Measurements from ENCODE around the gene IGFL1.

Gene IGFL1

DNA sequence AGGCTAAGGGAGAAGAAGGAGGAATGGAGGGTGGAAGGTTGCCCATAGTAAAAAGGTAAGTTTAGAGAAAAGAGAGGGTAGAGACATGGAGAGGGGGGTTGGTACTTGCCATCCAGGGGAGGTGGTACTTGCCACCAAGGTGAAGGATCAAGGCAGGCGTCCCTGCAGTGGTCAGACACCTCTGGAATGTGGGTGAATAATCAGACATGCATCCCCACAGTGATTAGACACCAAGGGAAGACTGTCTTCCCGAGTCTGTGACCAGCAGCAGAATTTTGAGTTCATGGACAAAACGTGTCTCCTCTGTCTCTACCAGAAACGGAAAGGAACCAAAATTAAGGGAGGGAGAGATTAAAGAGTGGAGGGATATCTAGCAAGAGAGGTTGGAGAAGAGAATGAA lies 27.1 kb upstream of the IGFL1 start:
- H3K27me3 ChIP-seq (ENCODE audit: insufficient read depth, low read length, poor library complexity, severe bottlenecking), result no peaks in the 10 kb centered on the region
- H2AFZ ChIP-seq (ENCODE audit: low read length), result no peak overlapping the region
- H3K9me2 ChIP-seq (replicated peaks; ENCODE audit: low read depth, low read length), result no peaks in the 10 kb centered on the region
- no peak overlapping the region for H3K9ac ChIP-seq (ENCODE audit: low read depth, low read length, poor library complexity, severe bottlenecking)
- no peaks in the 10 kb centered on the region for H3K36me3 ChIP-seq (ENCODE audit: insufficient read depth, low read length)
- H4K20me1 ChIP-seq (ENCODE audit: insufficient read depth, low read length, poor library complexity, severe bottlenecking), result no peaks in the 10 kb centered on the region
- H3K4me3 ChIP-seq (ENCODE audit: low read length, poor library complexity, severe bottlenecking), result no peak overlapping the region
- H3F3A ChIP-seq (ENCODE audit: low read depth), result no peaks in the 10 kb centered on the region
- H3K4me2 ChIP-seq (ENCODE audit: low read depth, low read length, poor library complexity, severe bottlenecking), result no peak overlapping the region
- H3K9me3 ChIP-seq (ENCODE audit: insufficient read depth, low read depth, low read length), result no peaks in the 10 kb centered on the region
- no peaks in the 10 kb centered on the region for H3K4me1 ChIP-seq (ENCODE audit: insufficient read depth, low read length, poor library complexity, severe bottlenecking)
- no peaks in the 10 kb centered on the region for H3K79me2 ChIP-seq (ENCODE audit: insufficient read depth, low read length)
- TF ChIP-seq EZH2phosphoT487 (IDR thresholded peaks at IDR 0.05; ENCODE audit: borderline replicate concordance), result no peak
- TF ChIP-seq, protein P1, sequence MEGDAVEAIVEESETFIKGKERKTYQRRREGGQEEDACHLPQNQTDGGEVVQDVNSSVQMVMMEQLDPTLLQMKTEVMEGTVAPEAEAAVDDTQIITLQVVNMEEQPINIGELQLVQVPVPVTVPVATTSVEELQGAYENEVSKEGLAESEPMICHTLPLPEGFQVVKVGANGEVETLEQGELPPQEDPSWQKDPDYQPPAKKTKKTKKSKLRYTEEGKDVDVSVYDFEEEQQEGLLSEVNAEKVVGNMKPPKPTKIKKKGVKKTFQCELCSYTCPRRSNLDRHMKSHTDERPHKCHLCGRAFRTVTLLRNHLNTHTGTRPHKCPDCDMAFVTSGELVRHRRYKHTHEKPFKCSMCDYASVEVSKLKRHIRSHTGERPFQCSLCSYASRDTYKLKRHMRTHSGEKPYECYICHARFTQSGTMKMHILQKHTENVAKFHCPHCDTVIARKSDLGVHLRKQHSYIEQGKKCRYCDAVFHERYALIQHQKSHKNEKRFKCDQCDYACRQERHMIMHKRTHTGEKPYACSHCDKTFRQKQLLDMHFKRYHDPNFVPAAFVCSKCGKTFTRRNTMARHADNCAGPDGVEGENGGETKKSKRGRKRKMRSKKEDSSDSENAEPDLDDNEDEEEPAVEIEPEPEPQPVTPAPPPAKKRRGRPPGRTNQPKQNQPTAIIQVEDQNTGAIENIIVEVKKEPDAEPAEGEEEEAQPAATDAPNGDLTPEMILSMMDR (conservative IDR thresholded peaks at IDR 0.05; ENCODE audit: low read length), result no peak

DNA sequence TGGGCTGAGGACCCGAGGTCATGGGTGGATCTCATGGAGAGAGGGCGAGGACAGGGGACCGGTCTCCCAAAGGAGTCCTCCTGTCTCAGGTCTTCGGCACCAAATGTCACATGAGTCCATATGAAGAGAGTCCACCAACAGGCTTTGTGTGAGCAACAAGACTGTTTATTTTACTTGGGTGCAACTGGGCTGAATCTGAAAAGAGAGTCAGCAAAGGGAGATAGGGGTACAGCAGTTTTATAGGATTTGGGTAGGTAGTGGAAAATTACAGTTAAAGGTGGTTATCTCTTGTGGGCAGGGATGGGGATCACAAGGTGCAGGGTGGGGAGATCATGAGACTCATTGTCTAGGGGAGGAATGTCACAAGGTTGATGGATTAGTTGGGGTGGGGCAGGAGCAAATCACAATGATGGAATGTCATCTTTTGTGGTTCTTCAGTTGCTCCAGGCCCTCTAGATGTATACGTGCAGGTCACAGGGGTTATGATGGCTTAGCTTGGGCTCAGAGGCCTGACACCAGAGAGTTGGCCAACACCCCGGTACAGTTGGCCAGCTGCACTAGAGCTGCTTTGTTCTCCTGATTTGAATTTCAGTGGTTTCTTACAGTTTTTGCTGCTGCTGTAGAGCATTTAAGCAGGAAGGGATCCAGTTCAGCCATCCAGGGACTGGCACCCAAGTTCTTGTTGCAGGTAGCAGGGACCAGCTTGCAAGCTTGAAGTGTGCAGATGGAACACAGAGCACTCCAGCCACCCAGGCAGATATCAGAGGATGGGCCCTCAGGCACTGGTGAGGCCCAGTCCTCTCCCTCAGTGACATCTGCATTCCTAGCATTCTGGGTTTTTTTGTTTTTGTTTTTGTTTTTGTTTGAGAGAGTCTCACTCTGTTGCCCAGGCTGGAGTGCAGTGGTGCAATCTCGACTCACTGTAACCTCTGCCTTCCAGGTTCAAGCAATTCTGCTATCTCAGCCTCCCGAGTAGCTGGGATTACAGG lies 26.4 kb upstream of the IGFL1 start:
- no peaks in the 10 kb centered on the region for H3K4me1 ChIP-seq (ENCODE audit: insufficient read depth, low read length, poor library complexity, severe bottlenecking)
- no peaks in the 10 kb centered on the region for H3K36me3 ChIP-seq (ENCODE audit: insufficient read depth, low read length)
- no peak overlapping the region for H2AFZ ChIP-seq (ENCODE audit: low read length)
- H3K4me3 ChIP-seq (ENCODE audit: low read length, poor library complexity, severe bottlenecking), result no peak overlapping the region
- H3K9ac ChIP-seq (ENCODE audit: low read depth, low read length, poor library complexity, severe bottlenecking), result no peak overlapping the region
- no peaks in the 10 kb centered on the region for H3K9me3 ChIP-seq (ENCODE audit: insufficient read depth, low read depth, low read length)
- no peaks in the 10 kb centered on the region for H3K27me3 ChIP-seq (ENCODE audit: insufficient read depth, low read length, poor library complexity, severe bottlenecking)
- H3K9me2 ChIP-seq (replicated peaks; ENCODE audit: low read depth, low read length), result no peaks in the 10 kb centered on the region
- H4K20me1 ChIP-seq (ENCODE audit: insufficient read depth, low read length, poor library complexity, severe bottlenecking), result no peaks in the 10 kb centered on the region
- TF ChIP-seq EZH2phosphoT487 (IDR thresholded peaks at IDR 0.05; ENCODE audit: borderline replicate concordance), result no peak
- TF ChIP-seq, protein P1 (conservative IDR thresholded peaks at IDR 0.05; ENCODE audit: low read length), result no peak
- no peak overlapping the region for H3K4me2 ChIP-seq (ENCODE audit: low read depth, low read length, poor library complexity, severe bottlenecking)
- H3F3A ChIP-seq (ENCODE audit: low read depth), result no peaks in the 10 kb centered on the region
- no peaks in the 10 kb centered on the region for H3K79me2 ChIP-seq (ENCODE audit: insufficient read depth, low read length)

DNA sequence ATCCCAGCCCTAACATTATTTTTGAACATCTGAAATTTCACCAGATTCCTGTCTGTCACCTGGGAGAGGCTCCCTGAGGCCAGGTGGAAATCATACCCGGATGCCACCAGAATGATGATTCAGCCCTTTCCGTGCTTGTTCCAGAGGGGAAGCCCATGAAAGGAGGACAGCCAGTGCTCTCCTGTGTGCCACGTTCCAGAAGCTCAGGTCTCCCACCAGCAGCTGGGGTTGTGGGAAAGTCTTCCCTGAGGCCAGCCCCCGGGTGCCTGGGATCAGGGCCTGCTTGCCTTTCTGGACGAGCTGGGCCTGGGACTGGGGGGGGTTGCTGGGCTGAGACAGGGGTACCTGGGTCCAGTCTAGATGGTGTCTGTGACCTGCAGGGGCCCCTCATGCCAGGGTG lies 25.5 kb upstream of the IGFL1 start:
- Histone ChIP-seq H3K4me2 (ENCODE audit: low read depth, low read length, poor library complexity, severe bottlenecking) (no peak overlapping the region), H3F3A (ENCODE audit: low read depth) (no peaks in the 10 kb centered on the region)
- TF ChIP-seq, protein P1 (conservative IDR thresholded peaks at IDR 0.05; ENCODE audit: low read length), result no peak
- TF ChIP-seq EZH2phosphoT487 (IDR thresholded peaks at IDR 0.05; ENCODE audit: borderline replicate concordance), result no peak

More for the DNA sequence above, 25.5 kb upstream of the IGFL1 start:
- Histone ChIP-seq H3K79me2 (ENCODE audit: insufficient read depth, low read length) (no peaks in the 10 kb centered on the region), H3K4me1 (ENCODE audit: insufficient read depth, low read length, poor library complexity, severe bottlenecking) (no peaks in the 10 kb centered on the region), H3K27me3 (ENCODE audit: insufficient read depth, low read length, poor library complexity, severe bottlenecking) (no peaks in the 10 kb centered on the region), H3K9me2 (replicated peaks; ENCODE audit: low read depth, low read length) (no peaks in the 10 kb centered on the region), H3K9me3 (ENCODE audit: insufficient read depth, low read depth, low read length) (no peaks in the 10 kb centered on the region), H3K36me3 (ENCODE audit: insufficient read depth, low read length) (no peaks in the 10 kb centered on the region), H3K4me3 (ENCODE audit: low read length, poor library complexity, severe bottlenecking) (no peak overlapping the region), H4K20me1 (ENCODE audit: insufficient read depth, low read length, poor library complexity, severe bottlenecking) (no peaks in the 10 kb centered on the region), H3K9ac (ENCODE audit: low read depth, low read length, poor library complexity, severe bottlenecking) (no peak overlapping the region), H2AFZ (ENCODE audit: low read length) (no peak overlapping the region)
